Hematopoietic multipotent progenitor cell treated with erythropoietin and hydrocortisone succinate and interleukin-3 and kit ligand, for 6 days (in vitro differentiated cells): Measurements from ENCODE around the gene XRCC2.
"Not testable (repeated sequence)": the region's sequence is repeated elsewhere in the genome, so short reads cannot be mapped to it uniquely, and the experiment has no call there.

Experiments used
- DNase-seq: peaks from one replicate; pipeline ENCODE4 v3.0.0-alpha.2; 2015

XRCC2 gene

GRCh38 chr7:152675759-152676636 is at the start of gene XRCC2:
Gene XRCC2 (minus strand): TSS chr7:152676141. CDS start chr7:152676079, 62 bp downstream.
- DNase-seq: peak; percentile 93

- DNase-seq: no peak
Measured at GRCh38 chr7:152723364-152723763, 47.4 kb upstream of the XRCC2 start.

DNA sequence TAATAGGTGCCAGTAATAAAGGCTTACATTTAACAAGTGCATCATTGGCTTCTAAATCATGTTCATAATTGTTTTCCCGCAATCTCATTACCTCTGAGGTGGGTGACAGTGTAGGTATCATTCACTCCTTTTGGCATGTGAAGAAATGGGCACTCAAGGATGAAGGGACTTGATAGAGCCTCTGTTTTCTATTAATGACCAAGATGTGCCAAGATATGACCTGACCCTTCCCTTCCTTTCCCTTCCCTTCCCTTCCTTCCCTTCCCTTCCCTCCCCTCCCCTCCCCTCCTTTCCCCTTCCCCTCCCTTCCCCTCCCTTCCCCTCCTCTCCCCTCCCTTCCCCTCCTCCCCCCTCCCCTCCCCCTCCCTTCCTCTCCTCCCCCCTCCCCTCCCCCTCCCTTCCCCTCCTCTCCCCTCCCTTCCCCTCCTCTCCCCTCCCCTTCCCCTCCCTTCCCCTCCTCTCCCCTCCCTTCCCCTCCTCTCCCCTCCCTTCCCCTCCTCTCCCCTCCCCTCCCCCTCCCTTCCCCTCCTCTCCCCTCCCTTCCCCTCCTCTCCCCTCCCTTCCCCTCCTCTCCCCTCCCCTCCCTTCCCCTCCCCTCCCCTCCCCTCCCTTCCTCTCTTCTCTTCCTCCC is 36.6 kb upstream of the XRCC2 start:
- not testable (repeated sequence) for DNase-seq

GRCh38 chr7:152711444-152711944 is 35.6 kb upstream of the XRCC2 start:
- DNase-seq: no peak

DNA sequence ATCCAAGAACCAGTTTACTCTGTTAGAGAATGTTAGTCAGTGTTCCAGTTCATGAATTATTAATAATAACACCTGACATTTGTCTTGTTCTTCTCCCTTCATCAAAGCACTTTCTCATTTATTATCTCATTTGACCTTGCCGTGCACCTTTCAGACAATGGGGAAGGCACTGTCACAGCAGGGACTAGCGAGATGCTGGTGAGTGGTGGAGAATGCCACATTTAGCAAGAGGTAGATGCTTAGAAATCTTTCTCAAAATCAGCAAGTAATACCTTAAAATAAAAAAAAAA is 34.2 kb upstream of the XRCC2 start:
- DNase-seq: no peak

GRCh38 chr7:152709287-152710152 is 33.6 kb upstream of the XRCC2 start:
- no peak for DNase-seq

- no peak for DNase-seq
Measured at GRCh38 chr7:152704796-152705384, 28.9 kb upstream of the XRCC2 start.

DNA sequence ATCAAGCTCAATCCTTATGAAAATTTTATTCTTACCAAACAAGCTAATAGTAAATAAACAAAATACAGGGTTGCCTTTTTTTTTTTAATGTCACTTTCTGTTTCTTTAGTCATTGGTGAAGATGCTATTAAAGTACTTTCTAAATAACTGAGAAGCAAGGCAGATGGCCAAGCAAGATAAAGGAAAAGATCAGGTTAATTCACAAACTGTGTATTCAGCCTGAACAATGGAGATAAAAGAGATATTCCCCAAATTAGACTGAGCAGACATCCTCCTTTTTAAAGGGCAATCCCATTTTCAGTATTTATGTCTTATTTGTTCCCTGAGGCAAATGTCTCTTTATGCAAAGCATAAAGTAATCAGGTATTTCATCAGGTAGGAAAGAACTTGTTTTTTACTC is 23.1 kb upstream of the XRCC2 start:
- peak; percentile 57 for DNase-seq

GRCh38 chr7:152697268-152697974 is 21.5 kb upstream of the XRCC2 start:
- DNase-seq: not testable (repeated sequence)

- not testable (repeated sequence) for DNase-seq
Measured at GRCh38 chr7:152692196-152692595, 16.3 kb upstream of the XRCC2 start.

GRCh38 chr7:152683297-152683696 is 7.4 kb upstream of the XRCC2 start:
- DNase-seq: no peak

- no peak for DNase-seq
Measured at GRCh38 chr7:152677808-152678670, 2.1 kb upstream of the XRCC2 start.

DNA sequence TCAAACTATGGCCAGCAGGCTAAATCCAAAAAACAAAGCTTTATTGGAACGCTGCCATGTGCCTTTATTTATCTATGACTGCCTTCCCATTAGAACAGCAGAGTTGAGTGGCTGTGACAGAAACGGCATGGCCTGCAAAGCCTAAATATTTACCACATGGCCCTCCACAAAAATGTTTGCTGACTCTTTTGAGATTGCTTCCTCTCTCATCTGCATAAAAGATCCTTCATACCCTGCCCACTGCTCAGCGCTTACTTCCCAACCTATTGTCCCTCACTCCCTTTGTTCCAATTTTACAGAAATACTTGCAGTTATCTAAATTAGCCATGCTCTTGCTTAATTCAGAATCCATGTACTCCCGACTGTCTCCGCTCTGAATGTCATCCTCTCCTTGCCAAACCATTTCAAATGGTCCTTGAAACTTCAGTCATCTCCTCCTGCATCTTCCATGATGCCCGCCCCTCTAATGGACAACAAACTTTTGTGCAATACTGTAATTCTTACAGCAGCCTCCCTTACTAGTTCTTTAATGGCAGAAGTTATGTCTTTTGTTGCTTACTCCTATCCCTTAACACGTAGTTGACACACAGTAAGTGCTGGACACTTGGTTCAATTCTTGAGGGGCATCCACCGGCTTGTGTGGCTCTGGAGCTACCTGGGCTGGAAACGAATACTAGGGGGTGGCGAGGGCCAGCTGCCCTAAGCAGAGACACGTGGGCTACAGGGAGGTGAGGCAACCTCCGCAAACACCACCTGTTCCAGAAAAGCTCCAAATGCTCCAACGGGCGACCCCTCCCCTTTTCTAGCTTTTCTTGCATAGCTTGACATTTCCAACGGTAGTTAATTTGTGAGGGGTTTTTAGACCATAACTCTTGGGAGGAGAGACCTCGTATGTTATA is 832 bp downstream of the XRCC2 start:
- DNase-seq: peak; percentile 93

- DNase-seq: no peak
Measured at GRCh38 chr7:152673897-152674296, 2.0 kb downstream of the XRCC2 start.

- no peak for DNase-seq
Measured at GRCh38 chr7:152672626-152673025, 3.3 kb downstream of the XRCC2 start.

DNA sequence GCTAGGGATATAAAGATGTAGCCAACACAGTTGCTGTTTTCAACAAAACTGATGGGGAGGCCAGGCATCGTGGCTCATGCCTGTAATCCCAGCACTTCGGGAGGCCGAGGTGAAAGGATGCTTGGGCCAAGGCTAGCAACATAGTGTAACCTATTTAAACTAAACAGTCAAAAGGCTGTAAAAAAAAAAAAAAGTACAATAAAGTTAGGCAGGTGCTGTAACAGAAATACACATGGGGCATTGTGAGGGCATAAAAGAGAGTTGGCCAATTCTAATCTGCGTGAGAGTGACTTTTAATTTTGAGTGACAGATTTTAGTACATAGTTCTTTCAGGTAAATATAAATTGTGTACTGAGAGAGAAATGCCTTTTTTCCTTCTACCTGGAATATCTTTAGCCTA is 6.2 kb downstream of the XRCC2 start:
- no peak for DNase-seq

- DNase-seq: no peak
Measured at GRCh38 chr7:152668975-152669374, 7.0 kb downstream of the XRCC2 start.

- DNase-seq: peak; percentile 68
Measured at GRCh38 chr7:152667958-152668357, 8.0 kb downstream of the XRCC2 start.

GRCh38 chr7:152666078-152666477 is 9.9 kb downstream of the XRCC2 start:
- no peak for DNase-seq

DNA sequence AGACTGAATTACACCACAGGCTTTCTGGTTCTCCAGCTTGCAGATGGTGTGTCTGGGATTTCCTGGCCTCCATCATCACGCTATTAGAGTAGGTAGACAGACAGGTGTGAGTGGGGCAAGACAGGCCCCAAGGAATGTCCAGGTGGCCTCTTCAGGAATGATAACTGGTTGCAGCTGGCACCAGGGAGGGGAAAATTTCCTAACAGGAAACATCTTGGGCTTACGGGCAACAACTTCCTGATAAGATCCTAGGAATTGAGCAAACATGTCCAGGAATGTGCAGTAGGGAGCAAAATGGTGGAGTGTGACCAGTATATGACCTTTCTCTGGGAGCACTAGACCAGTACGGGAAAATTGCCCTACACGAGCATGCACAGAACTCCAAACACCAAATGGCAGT is 11.3 kb downstream of the XRCC2 start:
- DNase-seq: no peak
